HG02852 (cell line): ENCODE data around the gene MBOAT1.

ENCODE experiments used
- ATAC-seq: cut with Tn5 transposase; IDR thresholded peaks from one replicate; pipeline ENCODE4 v1.9.1; 2021; ENCODE audit warnings: mild to moderate bottlenecking, moderate library complexity; ENCODE audit not compliant: unreplicated experiment

MBOAT1 gene

DNA sequence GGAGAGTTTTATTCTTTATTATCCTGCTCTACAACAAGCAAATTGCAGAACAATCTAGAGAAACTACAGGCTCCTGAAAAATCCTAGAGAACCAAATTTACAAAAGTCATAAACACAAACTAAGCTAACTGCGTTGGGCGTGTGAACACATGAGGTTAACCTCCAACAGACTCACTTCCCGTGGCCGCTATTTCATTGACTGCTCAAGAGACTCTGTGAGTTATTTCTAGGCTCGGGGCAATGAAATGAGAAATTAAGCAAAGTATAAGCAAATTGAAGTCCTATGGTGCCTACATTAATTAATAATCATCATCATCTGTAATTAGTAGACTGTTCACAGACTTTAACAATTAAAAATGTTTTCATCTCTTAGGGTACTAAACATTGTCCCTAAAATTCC lies 100.0 kb downstream of the MBOAT1 start:
- no peak for ATAC-seq

DNA sequence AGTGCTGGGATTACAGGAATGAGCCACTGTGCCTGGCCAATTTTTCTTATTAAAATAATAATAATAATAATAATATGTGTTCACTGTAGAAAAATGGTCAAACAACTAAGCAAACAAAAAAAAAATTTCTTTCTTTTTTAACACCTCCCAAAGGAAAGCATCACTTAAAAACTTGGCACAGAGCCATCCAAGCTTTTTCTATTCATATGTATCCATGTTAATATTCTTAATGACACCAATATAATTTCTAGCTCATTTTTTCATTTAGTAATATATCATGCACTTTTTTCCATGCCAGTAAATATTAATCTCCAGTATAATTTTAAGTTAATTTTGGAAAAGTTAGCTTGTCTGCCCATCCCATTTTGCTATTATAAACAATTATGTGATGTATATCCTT lies 101.8 kb downstream of the MBOAT1 start:
- no peak for ATAC-seq

DNA sequence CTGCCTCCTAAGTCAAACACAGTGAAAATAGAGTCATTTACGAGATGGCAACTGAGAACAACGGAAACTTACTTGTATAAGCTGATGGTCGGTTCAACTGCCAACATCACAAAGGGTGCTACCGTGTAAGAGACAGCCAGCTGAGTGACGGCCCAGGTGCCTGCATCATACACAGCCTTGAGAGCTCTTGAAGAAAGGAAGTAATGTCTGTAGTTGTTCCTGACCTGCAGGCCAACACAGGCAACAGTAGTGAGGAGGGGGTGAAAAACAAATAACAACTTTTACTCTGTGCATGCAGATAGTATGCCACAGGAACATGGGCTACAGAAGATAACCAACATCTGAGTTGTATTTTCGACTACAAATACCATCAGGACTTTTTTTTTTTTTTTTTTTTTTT lies 102.7 kb downstream of the MBOAT1 start:
- no peak for ATAC-seq

DNA sequence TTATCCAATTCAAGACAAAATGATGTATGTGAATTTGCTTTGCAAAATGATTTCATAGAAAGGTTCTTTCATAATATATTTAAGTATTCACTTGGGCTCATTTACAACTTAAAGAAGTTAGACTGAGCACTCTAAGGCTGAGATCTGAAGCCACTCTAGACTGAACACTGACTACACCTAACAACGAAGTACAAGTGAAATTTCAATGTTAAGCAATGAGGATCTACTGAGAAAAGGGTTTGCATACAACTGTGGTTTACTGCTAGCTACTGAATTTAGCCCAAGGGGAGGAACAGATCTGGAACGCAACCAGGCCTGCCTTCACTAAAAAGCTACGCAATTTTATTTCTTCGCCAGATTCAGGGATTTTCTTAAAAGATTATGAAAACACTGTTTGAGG lies 106.4 kb downstream of the MBOAT1 start:
- ATAC-seq = no peak

DNA sequence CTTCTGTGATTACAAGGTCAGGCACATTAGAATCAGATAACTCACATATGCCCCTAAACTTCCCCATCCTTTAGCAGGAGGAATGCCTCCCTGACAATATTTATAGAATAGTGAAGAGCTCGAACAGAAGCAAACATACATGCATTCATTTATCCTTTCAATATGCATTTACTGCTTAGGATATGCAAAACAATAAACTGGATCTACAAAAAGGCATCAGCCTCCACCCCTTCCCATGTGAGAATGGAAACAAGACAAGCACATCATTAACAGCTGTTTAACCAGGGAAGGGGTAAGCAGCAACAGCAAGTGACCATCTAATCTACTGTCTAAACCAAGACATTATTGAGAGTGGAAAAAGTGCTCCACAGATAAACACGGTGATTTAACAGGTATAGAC lies 107.6 kb downstream of the MBOAT1 start:
- no peak for ATAC-seq

DNA sequence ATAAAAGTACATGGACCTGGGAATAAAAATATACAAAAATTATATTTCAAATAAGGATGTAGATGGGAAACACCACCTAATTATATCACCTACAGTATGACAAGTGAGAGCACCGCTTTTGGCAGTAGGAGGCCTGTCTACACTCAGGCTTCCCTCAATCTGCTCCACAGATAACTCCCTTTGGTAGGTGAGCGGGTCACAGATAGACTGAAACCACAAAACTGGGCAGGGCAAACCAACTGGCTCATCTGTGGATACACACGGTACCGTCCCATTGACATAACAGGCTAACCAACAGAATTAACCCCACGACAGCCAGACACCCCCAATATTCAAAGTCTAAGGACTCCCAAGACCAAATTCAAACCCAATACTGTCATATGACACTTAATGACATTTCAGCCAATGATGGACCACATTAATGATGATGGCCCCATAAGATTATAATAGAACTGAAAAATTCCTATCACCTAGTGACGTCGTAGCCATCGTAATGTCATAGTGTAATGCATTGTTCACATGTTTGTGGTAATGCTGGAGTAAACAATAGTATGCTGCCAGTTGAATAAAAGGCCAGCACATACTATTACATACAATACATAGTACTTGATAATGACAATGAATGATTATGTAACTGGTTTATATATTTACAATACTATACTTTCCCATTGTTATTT lies 109.7 kb downstream of the MBOAT1 start:
- ATAC-seq = no peak

DNA sequence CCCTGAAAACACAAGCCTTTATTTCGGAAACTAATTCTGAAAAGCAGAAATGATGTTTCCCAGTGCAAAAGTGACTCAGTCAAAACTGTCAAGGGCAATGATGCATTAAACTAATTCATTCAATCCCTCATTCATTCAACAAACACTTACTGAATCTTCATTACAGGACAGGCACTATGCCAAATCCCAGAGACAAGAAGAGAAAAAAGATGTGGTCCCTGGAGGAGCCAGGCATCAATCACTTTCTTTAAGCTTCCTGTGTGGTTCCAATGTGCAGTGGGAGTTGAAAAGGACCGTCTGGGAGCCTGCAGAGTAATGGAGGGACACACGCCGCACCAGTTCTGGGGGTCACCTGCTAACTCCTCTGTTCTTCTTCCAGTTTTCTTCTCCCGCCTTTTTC lies 113.1 kb downstream of the MBOAT1 start:
- no peak for ATAC-seq

DNA sequence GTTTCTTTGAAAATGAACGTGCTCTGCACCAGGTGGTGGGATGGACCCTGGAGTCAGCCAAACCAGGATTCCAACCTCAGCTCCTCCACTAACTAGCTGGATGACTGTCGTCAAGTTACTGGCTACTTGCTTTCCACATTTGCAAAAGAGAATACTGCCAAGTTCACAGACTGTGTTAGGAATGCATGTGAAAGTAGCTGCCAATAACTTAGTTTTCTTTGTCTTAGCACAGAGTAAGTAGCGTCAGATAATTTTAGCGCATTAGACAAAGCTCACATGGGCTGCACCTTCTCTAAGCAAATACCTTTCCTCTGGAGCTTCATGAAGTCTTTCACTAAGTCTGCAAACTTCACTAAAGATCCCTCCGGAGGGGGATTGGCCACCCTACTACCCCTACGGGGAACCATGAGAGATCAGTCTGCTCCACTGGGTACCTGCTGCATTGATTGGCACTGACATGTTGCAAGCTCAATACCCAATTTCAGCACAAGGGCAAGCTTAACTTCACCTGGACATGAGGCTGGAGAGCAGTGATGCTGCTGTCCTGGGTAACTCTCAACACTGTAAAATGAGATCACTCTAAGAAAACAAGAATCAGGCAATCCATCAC lies 113.9 kb downstream of the MBOAT1 start:
- no peak for ATAC-seq

DNA sequence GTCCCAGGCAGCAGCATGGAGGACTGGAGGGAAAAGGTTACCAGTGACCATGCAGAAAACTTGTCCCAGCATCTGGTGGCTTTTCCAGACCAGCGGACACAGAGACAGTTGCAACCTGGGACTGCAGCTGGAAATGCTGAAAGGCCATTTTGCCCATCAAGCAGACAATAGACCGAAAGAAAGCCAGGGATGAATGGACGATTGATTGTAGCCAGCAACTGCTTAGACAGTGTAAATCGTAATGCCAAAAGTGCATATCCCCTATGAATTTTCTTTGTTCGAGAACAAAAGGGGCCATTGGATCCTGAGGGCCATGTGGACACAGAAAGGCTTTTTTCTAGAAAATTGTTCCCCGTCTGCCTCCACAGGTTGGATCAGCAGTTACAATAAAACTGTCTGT lies 115.7 kb downstream of the MBOAT1 start:
- no peak for ATAC-seq

DNA sequence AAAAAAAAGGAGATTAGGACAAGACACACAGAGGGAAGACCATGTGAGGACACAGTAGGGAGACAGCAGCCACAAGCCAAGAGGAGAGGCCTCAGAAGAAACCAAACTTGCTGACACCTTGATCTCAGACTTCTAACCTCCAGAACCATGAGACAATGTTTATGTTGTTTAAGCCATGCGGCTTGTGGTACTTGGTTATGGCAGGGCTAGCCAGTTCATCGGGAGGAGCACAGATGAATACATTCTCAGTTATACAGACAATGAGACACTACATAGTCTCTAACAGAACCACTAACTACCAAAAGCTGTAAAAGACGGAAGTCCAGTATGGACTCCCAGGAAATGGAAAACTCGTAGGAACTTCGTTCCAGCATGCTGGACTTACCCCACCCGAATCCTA lies 116.8 kb downstream of the MBOAT1 start:
- no peak for ATAC-seq

DNA sequence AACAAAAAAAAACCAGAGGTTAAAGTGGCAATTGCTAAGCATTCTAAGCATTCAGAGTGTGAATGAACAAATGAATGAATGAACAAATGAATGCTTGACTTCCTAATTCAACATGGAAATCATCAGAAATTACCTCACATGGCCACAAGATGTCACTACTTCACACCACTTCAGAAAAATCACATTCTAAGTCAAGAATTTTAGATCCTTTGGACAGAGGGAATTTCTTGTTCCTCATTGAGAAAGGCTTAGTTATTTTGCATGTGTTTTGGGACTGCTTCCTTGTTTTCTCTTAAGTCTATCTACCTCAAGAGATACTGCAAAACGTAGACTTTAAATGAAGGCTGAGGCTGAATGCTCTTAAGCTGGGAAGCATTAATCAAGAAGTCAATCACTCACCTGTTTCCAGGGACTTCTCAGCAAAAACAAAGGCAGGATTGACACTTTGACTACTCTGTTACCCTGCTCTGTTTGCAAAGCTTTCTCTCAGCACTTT lies 120.2 kb downstream of the MBOAT1 start:
- ATAC-seq = no peak

DNA sequence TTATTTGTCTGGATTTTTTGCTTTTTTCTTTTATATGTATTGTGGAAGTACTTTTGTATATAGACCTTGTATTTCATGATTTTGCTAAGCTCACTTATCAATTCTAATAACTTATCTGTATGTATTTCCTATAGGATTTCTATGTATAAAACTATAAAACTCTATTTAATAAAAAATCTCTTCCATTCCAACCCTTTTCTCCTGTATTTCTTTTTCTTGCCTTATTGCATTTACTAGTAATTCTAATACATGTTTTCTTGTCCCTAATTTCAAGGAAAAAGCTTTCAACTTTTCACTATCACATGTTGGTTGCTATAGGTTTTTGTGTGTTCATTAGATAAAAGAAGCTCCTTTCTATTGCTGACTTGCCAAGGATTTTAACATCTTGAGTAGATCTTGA lies 125.3 kb downstream of the MBOAT1 start:
- no peak for ATAC-seq

DNA sequence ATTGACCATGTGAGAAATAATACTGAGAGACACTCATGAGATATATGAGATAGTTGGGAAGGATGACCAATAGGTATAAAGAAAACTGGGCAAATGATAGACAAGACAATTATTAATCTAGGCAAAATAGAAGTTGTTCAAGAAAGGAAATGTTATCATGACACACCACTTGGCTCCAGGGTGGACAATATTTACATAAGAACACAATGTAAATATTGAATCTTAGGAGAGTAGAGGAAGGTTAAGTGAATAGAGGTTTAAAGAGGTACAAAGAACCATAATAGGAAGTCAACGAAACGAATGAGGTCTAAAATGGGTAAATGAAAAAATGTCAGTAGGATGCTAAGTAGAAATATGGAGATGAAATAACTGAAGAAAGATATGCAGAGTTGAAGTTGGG lies 126.5 kb downstream of the MBOAT1 start:
- ATAC-seq = no peak

DNA sequence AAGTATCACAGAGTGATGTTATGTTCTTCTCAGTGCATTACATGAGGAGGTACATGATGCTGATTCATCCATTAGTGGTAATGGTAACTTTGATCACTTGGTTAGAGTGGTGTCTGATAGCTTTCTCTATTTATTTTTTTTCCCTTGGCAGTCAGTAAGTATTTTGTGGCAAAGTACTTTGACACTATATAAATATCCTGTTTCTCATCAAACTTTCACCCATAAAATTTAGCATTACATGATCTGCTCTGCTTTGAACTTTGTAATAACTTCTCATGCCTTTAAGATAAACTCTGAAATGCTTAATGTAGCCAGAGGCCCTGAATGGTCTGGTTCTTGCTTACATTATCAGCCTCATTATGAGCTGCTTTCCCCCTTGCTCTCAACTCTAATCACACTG lies 127.9 kb downstream of the MBOAT1 start:
- no peak for ATAC-seq

DNA sequence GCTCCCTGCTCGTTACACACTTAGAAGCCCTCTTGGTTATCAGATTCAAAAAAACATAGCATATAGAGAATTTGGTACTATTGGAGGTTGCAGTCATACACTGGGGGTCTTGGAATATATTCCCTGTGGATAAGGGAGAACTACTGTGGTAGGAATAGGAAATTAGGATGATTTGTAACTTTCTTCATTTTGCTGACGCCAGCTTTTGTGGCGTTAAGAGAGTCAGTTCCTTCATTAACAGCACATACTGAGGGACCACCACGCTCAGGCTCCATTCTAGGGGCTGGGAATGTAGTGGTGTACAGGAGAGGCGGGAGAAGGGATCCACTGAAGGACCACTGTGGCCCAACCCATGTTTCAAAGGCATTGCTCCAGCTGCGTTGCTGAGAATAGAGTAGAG lies 140.3 kb downstream of the MBOAT1 start:
- no peak for ATAC-seq

DNA sequence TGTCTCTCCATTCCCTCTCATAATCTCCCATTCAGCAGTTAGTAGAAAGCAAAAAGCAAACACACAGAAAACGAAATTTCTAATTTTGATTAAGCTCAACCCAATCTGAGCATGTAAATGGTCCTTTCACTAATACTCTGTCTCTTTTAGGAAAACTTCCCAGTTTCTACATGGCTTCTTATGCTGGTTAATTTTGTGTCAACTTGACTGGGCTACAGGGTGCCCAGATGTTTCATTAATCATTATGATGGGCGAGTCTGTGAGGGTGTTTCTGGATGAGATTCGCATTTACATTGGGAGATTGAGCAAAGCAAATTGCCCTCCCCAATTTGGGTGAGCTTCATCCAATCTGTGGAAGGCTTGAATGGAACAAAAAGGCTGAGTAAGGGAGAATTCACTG lies 142.2 kb downstream of the MBOAT1 start:
- no peak for ATAC-seq

DNA sequence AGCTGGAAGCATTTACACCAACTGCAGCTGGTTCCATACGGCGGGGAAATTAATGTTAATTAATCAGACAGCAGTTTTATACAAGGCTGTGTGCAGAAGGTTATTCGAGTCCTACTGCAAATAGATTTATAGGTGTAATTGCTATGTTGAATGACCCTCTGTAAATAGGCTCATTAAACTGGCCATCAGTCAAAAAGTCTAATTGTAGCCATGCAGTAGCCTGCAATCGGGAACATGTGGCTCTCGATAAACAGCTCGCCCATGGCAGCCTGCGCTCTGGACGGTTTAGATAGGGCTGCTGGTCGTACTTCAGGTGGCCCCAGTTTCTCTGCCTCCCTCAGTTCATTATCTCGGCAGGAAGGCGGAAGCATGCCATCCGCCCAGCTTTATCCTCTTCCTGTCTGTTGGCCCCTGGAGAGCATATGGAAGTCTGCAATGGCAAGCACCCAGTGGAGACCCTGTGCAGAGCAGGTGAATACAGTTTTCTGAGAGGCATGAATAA lies 143.2 kb downstream of the MBOAT1 start:
- no peak for ATAC-seq

DNA sequence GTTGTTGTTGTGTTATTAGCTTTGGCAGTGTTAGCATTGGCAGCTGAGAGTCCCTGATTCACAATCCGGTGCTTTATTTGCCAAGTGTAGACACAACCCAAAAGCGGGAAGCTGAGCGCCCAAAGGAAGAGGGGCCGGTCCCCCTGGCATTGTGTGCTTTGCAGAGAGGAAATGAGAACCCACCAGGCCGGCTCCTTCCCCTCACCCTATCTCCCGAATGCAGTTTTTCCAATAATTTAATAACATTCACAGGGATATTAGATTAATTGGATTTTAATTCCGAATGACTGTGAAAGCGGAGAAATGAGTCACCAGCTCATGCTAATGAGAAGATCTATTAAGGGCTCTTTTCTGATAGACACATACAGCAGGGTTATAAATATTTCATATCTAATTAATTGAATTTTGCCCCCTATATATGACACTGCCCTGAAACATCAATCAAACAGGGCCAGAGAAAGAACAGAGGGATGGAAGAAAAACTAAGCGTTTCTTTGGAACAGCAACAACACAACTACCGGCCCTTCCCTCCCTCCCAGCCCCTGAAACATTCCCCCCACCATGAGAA lies 143.8 kb downstream of the MBOAT1 start:
- ATAC-seq = no peak

DNA sequence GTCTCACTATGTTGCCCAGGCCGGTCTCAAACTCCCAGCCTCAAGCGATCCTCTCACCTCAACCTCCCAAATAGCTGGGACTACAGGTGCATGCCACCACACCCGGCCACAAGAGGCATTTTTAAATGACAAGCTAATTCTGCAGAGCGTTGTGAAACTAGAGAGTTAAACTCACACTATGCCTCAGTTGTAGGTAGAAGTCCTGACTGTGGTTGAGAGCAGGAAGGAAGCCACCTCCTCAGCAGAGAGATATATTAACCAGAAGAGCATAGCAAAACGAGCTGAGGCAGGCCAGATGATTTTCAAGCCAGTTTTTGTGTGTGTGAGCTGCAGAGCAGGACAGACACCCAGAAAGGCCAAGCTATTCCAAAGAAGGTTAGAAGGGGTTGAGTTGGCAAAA lies 150.3 kb downstream of the MBOAT1 start:
- ATAC-seq = peak; percentile 75

DNA sequence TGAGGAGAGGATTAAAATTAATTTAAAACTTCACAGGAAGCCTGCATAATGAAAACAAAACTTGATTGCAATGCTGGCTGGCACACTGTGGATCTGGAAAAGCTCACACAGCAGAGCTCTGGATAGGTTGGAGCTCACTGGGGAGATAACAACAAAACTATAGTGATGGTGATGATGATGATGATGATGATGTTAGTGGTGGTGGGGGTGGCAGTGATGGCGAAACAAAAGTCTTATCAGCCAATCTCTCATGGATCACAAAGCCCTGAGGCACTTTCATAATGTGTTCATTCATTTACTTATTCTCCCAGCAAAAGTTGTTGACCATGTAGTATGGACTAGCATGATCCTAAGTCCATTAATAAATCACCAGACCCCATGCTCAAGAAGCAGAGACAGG lies 152.0 kb downstream of the MBOAT1 start:
- ATAC-seq = no peak

DNA sequence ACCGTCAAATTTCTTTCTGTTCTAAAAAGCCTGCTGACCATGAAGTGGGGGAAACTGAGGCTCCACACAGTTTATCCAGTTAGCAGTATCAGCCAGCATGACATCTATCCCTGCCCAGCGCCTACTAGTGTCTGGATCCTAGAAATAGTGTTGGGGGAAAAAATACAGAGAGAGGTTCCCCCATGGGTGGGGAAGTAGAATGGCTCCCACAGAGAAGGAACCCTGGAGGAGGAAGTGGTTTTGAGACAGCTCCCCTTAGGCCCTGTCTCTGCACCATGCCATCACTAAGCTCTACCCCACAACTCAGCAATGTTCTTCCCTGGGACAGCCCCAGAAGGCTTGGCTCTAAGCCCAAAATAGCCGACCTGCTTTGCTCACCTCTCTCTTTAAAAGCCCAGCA lies 153.4 kb downstream of the MBOAT1 start:
- ATAC-seq = no peak

DNA sequence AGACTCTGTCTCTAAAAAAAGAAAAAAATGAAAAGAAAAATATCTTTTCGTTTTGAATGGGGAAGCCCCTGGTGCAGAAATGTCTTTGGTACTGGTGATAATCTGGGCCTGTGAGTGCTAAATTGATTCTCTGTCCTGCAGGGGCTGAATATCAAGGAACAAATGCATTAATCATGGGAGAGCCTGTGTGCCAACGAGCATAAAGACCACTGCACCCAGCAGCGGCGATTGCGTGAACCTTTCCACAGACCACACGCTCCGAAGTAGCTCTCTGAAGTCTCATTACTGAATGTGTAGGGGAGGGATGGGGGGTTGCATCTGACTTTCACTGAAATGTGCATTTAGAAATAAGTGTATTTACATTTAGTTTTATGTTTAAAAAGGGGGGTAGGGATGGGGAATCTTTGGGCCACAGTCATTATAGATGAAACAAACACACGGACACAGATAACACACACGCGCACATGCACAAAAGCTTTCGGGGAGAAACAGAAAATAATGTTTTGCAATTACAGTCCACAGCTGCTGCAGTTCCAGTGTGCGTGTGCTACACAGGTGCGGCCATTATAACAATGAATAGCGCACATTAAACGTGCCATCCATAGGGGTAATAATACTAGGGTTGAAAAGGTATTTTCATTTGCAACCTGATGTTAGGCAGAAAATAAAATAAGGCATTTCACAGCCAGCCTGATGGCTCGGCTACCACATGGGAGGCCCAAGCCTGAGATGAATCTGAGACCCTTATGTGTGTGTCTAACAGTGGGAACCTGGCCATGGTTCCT lies 154.0 kb downstream of the MBOAT1 start:
- ATAC-seq = no peak
